Measurements from ENCODE around the gene PDCD4. TPM values are rescaled to one million over a fixed set of nuclear protein-coding genes. Genes with fewer than 3 reads are reported as not detected.
A peak's percentile ranks its signal among the peaks of the same experiment; 100 is the strongest.
"Not testable (repeated sequence)": the region's sequence is repeated elsewhere in the genome, so short reads cannot be mapped to it uniquely, and the experiment has no call there.

The PDCD4 gene
- total RNA-seq, 2 donors from 2014 or later = 487 to 575 TPM

DNA sequence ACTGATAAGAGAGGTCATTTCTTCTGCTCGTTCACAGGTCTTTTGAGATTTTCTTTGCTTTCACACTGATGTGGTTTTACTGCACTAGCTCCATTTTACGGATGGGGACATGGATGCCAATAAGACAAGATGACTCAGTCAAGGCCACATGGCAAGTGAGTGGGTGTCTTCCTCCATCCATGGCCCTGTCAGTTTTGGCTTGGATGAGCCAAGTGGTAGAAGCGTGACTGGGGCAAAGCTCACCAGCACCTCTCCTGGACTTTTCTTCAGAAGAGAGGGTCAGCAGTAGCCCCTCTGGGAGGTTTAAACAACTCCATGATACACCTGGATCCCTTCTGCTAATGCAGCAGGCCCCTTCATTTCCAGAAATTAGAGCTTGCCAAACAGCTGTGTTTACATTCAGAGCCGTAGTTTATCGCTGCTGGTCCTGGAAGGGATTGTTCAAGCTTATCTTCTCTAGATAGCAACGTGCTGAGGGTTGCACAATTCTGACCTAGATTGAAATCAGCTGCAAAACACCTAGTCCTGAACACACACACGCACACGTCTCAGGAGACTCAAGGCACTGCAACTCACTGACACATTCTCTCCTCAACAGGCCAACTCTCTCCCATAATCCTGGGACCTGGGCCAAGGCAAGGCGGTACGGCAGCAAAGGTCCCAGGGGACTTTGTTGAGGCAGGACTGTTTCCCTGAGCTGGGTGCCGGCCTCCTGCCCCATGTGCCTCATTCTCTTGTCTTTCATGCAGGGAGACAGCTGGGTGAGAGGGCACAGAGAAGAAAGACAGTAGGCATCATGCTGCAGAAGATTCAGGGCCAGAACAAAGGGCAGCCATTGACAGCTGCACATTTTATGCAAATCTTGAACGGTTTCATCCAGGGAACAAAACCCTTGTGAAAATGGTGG lies 14.2 kb upstream of the PDCD4 start:
- ATAC-seq = peak; percentile 68
- intact Hi-C loops (cut with DNase I, micrococcal nuclease) = no loop called here
- peak; percentile 66 to 79 for DNase-seq

DNA sequence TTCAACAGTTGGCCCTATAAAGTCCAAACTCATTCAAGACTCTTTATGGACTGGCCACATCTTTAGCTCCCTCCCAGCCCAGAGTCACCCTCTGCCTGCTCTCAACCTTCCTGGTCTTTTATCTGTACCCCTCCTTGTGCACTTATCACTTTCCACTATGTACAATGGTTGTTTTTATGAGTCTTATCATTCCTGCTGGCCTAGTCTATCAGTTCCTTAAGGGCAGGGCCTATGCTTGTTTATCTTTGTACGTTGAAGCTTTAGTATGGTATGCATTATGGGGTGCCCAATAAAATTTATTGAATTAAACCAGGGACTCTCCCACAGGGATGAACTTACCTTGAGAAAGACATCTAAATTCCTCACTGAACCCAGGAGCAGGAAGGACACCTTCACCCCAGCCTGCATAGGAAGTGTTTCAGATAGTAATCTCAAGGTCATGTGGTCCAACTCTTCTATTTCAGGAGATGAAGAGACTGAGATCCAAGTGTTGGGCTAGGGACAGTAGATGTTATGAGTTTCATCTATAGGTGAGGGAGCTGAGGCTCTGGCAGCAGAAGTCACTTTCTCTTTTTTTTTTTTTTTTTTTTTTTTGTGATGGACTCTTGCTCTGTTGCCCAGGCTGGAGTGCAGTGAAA lies 13.3 kb upstream of the PDCD4 start:
- ATAC-seq = peak; percentile 80
- DNase-seq = peak in 1 of 2 donors; percentile 77
- intact Hi-C loops (cut with DNase I, micrococcal nuclease) = no loop called here

- ATAC-seq = no peak
Observed at GRCh38 chr10:110859206-110859972, 12.3 kb upstream of the PDCD4 start.

DNA sequence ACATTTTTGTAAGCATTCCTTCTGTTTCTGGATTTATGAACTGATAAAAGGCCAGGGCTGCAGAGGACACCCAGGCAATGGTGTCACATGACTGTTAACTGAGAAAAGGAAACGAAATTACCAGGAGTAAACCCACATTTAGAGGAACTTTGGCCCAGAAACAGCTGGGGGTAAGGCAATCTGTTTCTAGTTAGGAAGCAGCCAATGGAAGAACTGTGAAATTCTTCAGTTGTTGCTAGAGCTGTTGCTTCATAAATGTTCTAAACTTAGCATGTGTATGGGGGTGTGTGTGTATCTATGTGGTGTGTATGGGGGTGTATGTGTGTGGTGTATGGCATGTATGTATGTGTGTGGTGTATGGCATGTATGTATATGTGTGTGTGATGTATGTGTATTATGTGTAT lies 11.8 kb upstream of the PDCD4 start:
- ATAC-seq = no peak
- intact Hi-C loops (cut with DNase I, micrococcal nuclease) = no loop called here
- DNase-seq = no peak

More at GRCh38 chr10:110859206-110859972, 12.3 kb upstream of the PDCD4 start:
- intact Hi-C loops (cut with DNase I, micrococcal nuclease) = no loop called here
- DNase-seq = no peak

DNA sequence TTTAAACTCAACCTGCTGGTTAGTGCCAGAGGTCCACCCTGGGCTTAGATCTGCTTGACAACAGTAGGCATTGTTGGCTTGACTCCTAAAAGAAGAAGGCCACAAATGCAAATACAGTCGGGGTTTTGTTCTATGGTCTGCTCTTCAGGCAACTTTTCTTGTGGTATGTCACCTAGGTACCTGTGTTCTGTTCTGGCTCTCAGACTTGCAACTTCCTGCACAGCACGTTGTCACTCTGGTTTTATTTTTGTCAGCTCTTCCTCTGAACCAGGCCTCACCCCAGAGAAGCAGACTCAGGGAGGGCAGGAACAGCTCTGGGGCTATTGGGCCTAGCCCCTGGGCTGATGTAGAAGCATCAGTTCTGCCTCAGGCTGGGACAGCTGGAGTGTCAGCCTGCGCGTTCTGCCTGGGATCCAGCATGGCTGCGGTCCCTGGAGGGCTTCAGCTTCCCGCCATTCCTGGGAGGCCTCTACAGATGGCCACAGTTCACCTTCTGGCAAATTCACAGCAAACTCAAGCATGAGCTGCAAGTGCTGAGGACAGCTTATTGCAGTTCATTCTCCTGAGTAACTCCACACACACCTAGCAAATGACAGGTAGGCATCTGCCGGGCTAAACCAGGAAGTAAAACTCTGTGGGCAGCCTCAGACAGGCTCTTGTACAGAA lies 11.0 kb upstream of the PDCD4 start:
- intact Hi-C loops (cut with DNase I, micrococcal nuclease) = no loop called here
- peak; percentile 36 for ATAC-seq
- peak in 1 of 2 donors; percentile 64 for DNase-seq

DNA sequence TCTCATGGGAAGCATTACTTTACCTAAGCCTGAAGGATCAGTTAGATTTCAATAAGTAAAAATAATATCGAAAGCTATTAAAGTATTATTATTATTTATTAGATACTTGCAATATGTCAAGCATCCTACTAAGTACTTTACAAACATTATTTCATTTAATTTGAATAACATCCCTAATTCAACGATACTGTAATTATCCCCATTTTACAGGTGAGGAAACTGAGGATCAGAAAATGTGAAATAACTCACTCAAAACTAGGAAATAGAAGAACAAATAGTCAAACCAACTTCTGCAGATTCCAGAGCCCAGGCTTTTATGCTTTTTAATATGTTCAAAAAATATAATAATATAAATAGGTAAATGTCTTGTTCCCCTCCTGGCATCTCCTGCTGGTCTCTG lies 10.3 kb upstream of the PDCD4 start:
- DNase-seq = no peak
- intact Hi-C loops (cut with DNase I, micrococcal nuclease) = no loop called here
- no peak for ATAC-seq

GRCh38 chr10:110861930-110862649 lies 9.6 kb upstream of the PDCD4 start:
- DNase-seq (no peak), ATAC-seq (no peak)
- intact Hi-C loops (cut with DNase I, micrococcal nuclease) = no loop called here

- ATAC-seq = no peak
- intact Hi-C loops (cut with DNase I, micrococcal nuclease) = no loop called here
Observed at GRCh38 chr10:110862961-110863360, 8.8 kb upstream of the PDCD4 start.

DNA sequence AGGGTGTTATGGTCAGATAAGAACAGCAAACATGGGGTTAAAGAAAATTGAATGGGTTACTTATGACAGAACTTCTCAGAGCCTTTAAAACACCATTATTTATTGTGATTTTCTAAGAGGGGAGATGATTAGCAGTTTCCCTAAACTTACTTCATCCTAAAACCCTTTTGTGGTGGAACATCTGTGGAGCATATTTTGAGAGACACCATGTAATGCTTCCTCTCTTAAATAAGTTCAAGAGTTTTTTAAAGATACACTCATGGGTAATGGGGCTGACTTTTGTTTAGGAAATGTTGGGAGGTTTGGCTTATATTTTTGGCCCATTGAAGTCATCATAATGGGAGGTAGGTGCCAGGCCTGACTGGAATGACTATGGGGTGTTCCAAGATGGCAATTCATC lies 8.4 kb upstream of the PDCD4 start:
- no peak for DNase-seq
- intact Hi-C loops (cut with DNase I, micrococcal nuclease) = no loop called here
- ATAC-seq = no peak

More at GRCh38 chr10:110862961-110863360, 8.8 kb upstream of the PDCD4 start:
- no peak for DNase-seq

DNA sequence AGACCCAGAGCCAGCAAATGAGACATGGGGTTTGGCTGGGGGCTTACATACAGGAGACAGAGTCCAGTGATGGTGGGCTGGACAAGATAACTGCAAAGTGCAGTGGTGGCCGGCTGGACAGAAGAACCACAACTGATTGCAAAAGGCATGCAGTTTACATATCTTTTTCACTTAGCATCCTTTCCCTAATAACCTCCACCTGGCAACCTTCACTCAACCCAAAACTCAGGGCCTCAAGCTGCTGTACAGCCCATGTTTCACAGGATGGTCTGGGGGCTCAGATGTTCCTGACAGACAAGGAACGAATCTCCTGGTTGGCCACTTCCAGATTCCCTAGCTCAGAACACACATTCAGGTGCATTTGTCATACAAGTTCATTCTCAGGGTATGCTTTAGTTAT lies 7.8 kb upstream of the PDCD4 start:
- intact Hi-C loops (cut with DNase I, micrococcal nuclease) = no loop called here
- ATAC-seq (no peak), DNase-seq (no peak)

DNA sequence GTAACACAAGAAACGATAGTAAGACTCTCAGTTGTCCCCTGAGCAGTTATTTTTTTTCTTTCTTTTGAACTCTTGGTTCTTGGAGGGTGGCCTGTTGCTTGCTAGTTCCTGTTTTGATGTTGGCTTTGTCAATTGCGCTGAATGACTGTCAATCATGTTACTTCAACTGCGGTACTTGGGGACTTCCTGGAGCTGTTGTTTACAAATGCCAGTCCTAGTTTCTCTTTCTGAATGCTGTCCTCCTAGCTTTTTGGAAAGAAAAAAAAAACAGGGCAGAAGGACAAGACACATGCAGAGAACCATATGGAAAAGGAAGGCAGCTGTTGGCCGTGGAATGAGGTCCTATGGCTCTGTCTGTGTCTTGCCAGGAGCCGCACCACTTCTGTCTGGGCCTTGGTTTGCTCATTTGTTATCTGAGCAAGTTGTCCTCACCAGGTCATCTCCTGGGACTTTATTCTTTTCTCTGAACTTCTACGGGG lies 7.0 kb upstream of the PDCD4 start:
- DNase-seq (peak in 1 of 2 donors; percentile 56), ATAC-seq (peak; percentile 66)
- intact Hi-C loops (cut with DNase I, micrococcal nuclease) = no loop called here

DNA sequence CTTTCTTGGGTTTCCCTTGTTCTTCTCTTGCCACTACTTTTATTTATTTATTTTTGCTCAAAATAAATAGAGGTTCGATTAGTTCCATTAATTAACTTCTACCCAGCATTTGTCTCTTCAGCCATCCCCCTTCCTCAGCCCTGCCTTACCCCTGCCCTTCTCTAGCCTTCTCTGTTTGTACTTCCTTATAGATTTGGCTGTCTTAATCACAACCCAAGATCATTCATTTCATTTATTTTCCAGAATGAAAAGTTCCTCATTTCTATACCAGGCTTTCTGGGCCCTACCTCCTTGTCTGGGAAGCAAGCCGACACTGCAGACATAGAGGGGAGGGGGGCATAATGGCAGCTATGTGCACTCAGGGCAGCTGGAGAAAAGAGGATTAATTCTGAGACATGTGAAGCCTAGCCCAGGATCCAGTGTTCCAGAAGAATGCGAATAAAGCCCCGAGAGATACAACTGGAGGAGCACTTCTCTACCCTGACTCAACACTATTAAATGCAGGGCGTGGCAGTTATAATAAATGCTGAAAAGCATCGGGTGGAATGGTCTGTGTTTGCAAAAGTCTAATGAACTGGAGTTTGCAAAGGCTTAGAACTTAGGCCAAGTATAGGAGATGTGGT lies 6.4 kb upstream of the PDCD4 start:
- DNase-seq = peak in 1 of 2 donors; percentile 48
- ATAC-seq = peak; percentile 61
- intact Hi-C loops (cut with DNase I, micrococcal nuclease) = no loop called here

DNA sequence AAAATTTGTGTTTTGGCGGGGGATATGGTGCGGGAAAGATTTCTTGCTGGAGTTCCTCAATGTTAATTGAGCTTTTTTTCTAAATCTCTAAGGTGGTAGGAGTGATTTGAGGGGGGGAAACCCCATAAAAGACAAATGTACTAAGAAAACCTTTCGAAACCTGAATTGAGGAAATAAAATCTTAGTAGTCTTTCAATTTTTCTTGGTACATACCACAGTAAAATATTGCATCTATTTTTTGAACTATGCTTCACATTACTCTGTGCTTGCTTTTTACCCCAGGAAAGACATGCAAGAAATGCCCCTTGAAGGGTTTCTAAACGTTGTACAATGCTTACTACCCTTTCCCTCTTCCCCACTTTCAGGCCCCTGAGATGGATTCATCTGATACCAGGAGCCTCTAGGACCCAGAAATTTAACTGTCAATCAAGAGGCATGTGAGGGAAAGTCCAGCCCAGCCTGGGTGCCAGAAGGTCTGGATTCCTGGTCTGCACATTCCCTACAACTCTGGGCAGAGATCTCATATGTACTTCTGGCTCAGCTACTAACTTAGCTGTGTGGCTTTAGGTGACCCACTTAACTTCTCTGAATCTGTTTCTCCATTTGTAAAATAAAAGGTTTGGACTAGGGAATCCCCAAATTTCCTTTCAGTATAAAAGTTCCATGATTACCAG lies 5.8 kb upstream of the PDCD4 start:
- DNase-seq (no peak), ATAC-seq (peak; percentile 17)
- intact Hi-C loops (cut with DNase I, micrococcal nuclease) = no loop called here

- DNase-seq; intact Hi-C loops (cut with DNase I, micrococcal nuclease): not testable (repeated sequence)
- peak; percentile 23 for ATAC-seq
Observed at GRCh38 chr10:110867011-110867806, 4.5 kb upstream of the PDCD4 start.

DNA sequence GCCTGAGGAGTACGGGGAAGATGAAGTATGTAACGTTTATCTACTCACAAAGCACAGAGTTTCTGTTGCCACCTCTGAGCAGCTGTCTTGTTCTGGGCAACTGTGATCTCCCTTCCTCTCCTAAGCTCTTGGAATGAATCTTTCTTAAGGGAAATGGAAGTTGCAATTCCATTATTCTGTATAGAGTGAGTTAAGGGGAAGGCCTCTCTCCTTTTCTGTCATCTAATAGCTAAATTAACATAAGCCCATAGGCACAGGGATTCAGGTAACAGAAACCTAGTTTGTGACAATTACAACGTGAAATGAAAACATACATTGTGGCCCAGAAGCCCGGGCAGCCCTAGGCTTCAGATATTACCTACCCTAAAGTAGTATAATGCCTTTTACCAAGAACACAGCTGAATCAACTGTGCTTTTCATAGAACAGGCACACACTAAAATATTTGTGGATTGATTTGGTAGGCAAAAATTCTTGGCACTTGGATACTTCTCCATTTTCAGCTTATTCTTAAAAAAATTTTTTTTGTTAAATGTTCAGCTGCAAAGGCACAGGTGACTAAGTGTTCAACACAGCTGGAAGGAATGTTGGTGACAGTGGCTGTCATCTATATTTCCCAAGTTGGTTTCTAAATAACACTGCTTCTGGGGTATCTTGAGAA lies 3.8 kb upstream of the PDCD4 start:
- no peak for DNase-seq
- intact Hi-C loops (cut with DNase I, micrococcal nuclease) = no loop called here
- ATAC-seq = no peak

DNA sequence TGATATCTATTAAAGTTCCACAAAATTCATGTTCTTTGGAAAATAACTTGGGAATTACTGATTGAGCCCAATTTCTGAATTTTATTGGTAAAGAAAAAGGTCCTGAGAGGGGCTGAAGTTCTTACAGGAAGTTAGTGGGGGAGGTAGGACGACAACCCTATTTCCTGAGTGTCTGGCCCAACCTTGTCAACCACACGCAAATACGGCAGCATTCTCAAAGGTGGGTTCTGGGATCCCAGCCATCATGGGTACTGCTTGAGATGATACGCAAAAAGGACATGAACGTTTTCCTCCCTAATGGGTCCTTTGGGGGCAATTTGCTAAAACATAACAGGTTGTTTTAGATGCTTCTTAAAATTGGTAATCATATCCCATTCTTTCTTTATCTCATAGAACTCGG lies 2.7 kb upstream of the PDCD4 start:
- intact Hi-C loops (cut with DNase I, micrococcal nuclease) = no loop called here
- no peak for DNase-seq

More for the DNA sequence above, 2.7 kb upstream of the PDCD4 start:
- ATAC-seq = no peak

All from left colon (tissue), 2 donors.